ENCODE measurements around the gene SH3BP2.
A peak's percentile ranks its signal among the peaks of the same experiment; 100 is the strongest.

SH3BP2 gene

DNA sequence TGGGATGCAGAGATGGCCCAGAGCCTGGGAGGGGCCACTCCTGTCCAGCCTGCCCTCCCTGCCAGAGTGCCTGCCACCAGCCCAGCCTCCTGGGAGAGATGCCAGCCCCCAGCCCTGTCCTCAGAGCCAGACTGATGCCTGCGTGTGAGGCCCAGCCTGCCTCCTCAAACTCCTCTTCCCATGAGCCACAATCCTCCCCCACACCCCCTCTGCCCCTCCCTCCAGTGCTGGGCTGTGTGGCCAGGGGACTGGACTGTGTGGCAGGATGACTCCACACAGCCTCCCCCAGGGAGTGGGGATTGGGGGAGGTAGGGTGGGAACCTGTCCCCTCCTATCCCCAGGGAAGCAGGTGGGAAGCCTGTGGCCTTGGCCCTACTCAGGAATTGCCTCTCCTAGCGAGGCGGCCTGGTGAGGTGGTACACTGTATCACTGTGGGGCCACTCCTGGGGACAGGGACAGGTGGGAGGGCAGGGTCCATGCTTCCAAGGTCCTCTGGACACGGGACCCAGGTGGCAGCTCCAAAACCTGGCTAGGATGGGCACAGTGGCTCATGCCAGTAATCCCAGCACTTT is 4.3 kb upstream of the SH3BP2 start:
- no peak overlapping the region for H3K4me3 ChIP-seq (ENCODE audit: low read length)
- no peak for DNase-seq (ENCODE audit: low read depth, low spot score)

DNA sequence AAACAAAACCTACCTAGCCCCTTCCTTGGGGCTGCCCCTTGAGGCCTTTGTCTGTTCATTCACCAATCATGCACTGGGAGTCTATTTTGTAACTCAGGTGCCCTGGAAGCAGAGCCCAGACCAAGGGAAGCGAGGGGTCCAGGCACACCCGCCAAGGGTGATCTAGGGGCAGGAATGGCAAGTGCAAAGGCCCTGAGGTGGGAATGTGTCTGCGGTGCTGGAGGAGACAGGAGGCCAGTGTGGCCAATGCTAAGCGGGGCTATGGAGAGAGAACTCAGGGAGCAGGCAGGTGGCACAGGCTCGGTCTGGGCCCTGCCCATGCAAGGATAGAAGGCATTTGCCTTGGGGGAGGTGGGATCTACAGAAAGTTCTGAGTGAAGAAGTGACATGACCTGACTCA is 3.5 kb upstream of the SH3BP2 start:
- DNase-seq (ENCODE audit: low read depth, low spot score): no peak
- no peak overlapping the region for H3K4me3 ChIP-seq (ENCODE audit: low read length)

DNA sequence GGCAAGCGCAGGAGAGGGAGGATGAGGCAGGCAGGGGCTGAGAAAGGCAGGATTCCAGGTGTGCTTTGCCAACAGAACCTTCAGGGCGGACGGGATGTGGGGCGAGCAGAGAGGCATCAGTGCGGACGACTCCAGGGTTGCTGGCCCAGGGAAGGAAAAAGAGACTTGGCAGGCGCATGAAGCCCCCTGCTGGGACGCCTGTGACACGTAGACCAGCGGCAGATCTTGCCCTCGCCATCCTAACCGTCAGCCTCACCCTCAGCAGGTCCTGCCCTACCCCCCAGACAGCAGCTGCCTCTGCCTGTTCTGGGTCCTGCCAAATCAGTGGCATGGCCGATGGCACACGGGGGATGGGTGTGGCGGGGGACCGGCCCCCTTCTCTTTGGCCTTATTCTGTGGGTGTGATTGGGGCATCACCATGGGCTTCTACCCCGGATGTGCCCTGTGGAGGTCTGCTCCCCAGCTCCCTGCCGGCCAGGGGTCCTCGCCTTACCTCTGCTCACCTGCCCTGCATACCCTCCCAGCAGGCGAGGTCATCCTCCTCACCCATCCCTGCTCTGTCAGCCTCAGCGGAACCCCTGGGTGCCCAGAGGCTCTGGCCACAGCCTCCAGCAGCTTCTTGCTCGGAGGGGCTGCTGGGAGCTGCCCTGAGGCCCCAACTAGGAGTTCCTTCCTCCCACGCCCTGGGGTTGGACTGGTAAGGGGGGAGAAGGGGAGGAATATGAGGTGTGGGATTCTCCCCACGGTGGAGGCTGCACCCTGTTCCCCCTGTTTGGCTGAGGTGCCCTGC is 2.9 kb upstream of the SH3BP2 start:
- no peak for DNase-seq (ENCODE audit: low read depth, low spot score)
- no peak overlapping the region for H3K4me3 ChIP-seq (ENCODE audit: low read length)

DNA sequence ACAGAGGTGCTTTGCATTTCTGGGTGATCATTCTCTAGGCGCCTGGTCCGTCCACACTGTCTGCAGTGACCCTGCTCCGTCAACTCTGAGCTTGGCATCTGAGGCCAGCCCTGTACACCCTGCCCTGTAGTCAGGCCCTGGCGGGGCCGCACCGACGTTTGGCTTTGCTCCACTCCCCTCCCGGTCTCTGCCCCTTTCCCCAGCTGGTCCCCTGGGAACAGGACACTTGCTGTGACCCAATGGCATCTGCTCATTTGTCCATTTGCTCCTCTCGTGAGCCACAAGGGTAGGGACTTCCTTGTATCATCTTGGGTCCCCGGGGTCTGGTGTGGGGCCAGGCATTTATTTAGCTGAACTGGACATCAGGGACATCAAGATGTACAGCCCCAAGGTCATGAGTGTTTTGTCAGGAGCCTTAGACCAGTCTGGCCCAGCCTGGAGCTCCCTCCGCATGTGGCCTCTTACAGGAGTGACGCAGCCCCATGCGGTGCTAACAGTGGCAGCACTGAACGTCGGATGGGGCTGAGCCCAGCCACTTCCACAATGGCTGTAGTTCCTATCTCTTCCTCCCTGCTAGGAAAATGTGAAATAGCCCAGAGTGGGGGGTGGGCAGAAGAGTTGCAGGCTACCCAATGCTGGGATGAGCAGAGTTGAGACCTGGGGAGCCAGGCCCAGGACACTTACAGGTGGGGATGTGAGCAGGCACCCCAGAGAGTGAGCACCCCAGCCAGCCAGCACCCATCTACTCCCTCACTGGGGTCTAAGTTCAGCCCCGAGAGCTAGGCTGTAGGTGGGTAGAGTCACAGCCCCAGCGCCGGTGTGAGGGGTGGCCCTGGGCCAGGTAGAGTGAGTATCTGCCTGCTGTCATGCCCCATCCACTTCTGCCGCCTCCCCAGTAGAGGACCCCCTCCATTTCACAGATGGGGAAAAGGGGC is 2.0 kb upstream of the SH3BP2 start:
- DNase-seq (ENCODE audit: low read depth, low spot score): no peak
- H3K4me3 ChIP-seq (ENCODE audit: low read length): no peak overlapping the region

DNA sequence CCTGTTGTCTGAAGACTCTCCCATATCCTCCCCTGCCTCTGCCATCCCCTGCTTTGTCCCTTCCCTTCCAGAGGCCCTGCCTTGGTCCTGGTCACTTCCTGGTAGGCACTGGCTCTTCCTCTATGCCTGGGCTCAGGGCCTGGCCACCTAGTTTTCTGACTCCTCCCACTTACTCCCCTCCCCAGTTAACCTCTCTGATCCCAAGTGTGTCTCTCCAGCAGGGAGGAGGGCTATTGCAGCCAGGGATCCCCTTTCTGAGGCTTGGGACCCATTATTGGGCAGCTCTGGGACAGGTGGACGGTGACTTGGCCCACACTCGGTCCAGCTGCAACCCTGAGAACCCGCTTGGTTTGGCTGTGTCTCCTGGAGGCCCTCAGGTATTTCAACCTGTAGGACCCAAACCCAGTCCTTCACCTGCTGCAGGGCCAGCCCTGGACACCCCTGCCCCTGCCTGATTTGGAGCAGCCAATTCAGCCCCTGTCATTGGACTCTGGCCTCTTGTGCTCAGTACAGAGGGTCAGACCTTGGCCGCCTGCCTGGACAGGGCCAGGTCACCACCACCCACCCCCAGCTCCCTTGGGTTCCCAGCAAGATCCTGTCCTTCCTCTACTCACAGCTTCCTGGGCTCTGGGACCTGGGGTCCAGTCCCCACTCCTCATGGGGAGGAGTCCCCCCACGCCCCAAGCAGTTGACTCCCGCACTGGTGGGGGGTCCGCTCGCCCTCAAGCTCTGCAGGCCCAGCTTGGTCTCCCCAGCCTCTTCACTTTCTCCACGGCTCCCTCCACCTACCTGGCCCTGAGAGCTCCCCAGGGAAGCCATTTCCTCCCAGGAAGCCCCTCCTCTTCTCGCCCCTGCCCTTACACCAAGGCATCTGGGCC is 1.1 kb upstream of the SH3BP2 start:
- H3K4me3 ChIP-seq (ENCODE audit: low read length): no peak overlapping the region

DNA sequence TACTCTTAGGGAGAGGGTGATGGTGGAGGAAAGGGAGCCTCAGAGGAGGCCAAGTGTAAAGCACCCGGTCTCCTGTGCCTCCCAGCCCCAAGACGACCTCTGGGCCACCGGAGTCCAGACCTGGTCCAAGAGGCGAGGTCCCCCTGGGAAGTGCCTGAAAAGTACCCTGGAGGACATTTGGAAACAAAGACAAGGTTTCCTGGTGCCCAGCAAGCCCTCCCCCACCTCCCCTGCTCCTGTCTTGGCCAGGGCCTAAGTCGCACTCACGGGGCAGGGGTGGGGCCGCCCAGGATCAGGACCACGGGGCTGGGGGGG is 532 bp upstream of the SH3BP2 start:
- no peak for DNase-seq (ENCODE audit: low read depth, low spot score)

More for the DNA sequence above, 1.1 kb upstream of the SH3BP2 start:
- no peak for DNase-seq (ENCODE audit: low read depth, low spot score)

DNA sequence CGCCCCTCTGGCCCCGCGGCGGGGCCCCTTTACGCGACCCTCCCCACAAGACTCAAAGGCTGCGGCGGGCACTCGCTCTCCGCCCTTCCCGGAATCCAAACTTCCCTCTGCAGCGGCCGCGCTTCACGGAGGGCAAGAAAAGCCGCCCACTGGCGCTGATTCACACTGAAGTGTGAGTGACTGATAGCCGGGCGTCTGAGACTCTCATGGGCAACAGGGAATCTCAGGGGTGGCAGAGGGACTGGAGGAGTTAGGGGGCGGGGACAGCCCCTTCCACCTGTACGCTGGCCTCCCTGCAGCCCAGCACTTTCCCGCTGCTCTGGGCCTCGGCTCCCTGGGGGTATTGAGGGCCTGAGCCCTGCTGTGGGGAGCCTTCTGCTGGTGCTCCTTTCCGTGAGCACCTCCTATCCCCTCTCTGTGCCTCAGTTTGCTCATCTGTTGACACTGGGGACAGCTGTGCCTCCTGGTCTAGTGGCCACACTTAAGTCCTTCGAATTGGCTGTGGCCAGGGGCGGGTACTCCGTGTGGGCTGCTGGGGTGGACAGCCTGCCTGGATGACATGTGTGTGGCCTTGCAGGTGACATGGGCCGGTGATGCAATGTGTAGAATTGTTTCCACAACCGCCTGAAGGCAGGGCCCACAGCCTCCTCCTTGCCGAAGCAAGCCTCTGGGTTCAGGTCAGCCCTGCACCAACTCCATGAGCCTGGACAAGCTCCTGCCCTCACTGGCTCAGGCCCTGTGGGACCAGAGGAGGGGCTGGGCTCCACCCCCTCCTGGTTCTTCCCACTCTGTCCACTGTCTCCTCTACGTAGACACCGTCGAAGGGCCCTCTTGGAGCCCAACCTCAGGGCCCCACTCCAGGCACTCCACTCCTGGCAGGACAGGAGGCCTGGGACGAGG is 951 bp downstream of the SH3BP2 start:
- DNase-seq (ENCODE audit: low read depth, low spot score): no peak
- no peak overlapping the region for H3K4me3 ChIP-seq (ENCODE audit: low read length)

More for the DNA sequence above, 532 bp upstream of the SH3BP2 start:
- no peak overlapping the region for H3K4me3 ChIP-seq (ENCODE audit: low read length)

DNA sequence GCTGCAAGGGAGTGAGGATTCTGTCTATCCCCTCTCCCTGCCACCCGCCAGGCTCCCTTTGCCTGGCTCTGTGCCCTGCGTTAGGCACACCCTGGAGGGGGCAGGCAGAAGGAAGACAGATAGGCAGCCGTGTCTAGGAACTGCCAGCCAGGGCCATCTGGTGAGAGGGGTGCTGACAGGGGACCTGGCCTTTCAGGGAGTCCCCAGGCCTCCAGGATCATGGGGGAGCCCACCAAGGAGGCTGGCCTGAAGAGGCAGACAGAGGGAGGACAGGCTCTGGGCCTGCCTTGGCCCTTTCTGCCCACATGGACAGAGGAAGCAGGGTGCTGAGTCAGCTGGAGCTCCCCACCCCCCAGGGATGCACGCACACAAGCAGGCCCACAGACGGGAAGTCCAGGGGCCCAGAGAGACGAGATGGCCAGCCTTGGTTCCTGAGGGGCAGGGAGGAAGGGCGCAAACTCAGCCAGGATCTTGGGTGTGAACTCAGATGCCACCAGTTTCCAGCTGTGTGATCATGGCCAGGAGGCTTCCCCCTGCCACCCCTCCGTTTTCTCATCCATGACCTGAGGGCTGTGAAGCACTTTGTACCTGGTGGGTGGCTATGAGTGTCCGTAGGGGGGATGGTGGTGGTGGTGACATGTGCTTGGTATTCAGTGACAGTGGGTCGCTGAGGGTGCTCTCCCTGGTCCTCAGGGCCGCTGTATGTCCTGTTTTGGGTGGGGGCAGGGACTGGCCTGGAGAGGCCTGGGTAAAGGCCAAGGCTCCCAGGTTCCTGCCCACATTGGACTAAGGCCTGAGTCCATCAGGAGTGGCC is 1.8 kb downstream of the SH3BP2 start:
- H3K4me3 ChIP-seq (ENCODE audit: low read length): no peak overlapping the region
- DNase-seq (ENCODE audit: low read depth, low spot score): no peak

DNA sequence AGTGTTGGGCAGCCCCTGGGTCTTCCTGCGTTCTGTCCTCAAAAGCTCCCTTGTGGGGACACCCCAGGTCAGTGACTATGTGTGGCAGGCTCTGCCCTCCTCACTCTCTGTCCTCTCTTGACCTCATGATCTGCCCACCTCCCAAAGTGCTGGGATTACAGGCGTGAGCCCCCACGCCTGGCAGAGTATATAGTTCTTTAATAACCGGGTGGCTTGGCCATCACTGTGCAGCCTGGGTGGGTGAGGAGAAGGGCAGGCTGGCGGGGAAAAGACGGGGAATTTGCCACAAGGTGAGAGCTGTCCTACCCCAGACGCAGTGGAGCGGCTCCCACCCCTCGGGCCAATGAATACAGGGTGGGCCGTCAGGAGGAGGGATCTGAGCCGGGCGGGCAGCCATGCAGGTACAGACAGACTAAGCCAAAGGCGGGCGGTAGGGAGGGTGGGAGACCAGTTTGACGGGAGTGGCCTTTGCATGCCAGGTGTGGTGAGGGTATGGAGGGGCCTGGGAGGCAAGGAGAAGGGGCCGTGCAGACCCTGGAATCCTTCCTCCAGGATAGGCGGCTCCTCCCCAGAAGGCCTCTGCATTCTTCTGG is 2.5 kb downstream of the SH3BP2 start:
- no peak overlapping the region for H3K4me3 ChIP-seq (ENCODE audit: low read length)
- DNase-seq (ENCODE audit: low read depth, low spot score): no peak

DNA sequence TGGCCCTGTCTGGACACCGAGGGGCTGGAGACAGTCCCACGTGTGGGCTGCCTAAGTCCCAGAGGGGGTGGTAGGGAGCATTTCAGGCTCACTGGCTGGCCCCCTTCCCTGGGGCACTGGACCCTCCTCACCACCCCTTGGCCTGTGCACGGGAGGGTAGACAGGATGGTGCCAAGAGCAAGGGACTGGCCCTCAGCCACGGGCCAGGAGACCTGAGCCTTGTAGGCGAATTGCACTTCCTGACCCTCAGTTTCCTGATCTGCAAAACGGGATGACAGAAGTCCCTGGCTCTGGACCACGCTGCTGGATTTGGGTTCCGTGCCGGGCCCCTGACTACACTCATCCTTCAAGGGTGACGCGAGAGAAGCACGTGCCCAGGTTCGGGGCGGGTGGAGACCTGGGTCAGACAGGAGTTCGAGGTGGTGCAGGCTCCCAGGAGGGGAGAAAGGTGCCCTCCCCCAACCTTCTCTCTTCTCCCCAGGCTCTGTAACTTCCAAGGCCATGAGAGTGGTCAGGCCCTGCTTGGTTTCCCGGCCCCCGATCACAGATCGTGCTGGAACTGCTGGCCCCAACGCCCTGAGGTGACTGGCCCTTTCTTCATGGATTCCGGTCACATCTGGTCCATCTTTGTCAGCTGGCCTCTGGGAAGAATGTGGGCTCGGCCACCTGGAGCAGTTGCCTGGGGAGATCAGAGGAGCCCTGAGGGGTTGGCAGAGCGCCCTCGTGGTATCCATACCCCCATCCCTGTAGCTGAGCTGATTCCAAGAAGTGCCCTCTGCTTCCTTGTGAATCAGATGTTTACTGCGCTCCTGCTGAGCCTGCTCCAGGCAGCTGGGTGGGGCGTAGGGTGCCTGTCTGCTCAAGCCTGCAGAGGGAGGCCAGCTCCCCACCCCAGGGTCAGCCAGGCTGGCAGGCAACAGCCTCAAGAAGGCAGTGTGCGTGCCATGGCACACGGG is 3.3 kb downstream of the SH3BP2 start:
- DNase-seq (ENCODE audit: low read depth, low spot score): no peak
- H3K4me3 ChIP-seq (ENCODE audit: low read length): no peak overlapping the region

DNA sequence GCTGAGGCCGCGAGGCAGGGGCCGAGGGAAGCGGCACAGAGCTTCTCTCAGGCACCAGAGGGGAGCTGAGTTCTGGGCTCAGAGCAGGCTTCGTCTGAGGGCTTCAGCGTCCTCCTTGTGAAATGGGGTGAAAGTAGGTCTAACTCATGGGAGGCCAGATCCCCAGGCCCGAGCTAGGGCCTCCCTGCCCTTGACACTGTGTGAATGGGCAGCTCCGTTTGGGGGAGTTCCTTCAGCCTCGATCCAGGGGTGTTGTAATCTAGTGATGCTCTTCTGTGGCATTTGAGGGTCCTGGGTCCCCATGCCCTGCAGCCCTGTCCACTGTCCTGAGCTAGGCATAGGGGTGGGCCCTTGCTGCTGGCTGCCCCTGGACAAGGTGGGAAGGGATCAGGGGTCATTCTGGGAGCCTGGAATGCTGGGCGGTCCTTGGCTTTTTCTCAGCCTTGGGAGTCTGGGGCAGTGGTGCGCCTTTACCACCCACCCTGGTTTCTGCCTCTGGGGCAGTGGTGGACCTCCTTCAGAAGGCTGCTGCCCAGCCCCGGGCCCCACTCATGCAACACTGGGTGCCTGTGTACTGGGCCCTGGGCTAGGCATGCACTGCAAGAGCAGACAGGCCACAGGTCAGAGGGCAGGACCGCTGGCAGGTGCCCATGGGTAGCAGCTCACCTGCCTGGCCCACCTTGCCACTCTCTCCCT is 4.1 kb downstream of the SH3BP2 start:
- DNase-seq (ENCODE audit: low read depth, low spot score): no peak
- no peak overlapping the region for H3K4me3 ChIP-seq (ENCODE audit: low read length)

DNA sequence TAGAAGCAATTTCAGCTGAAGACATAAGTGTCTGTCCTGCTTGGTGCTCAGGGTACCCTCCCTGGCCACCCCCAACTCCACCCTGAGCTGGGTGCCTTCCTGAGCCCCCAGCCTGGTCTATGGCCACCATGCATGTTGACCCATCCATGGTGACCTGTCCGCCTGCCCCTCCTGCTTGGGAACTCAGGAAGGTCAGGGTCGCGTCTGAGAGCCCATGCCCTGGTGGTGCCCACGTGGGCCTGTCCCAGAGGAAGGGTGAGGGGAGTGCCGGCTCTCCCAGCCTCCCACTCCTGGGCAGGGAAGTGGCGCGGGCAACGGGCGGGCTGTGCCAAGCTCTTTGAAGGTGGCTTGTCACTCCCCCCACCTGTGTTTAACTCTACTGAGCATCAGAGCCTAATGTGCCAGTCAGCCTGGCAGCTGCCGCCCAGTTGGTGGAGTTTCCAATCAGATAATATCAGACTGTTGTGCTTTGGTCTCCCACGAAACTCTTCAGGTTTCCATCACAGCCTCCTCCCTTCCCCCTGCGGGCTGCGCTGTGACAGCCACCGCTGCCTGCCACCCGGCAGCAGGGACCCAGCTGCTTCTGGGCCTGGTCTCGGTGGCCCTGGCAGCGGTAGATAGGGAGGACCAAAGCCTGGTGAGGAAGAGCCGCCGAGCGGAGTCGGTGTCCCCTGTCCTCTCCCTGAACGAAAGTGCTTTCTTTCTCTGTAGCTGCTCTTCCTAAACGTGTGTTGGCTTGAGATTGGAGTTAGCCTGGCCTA is 4.8 kb downstream of the SH3BP2 start:
- H3K4me3 ChIP-seq (ENCODE audit: low read length): peak overlapping the region; percentile 43
- peak; percentile 85 for DNase-seq (ENCODE audit: low read depth, low spot score)

DNA sequence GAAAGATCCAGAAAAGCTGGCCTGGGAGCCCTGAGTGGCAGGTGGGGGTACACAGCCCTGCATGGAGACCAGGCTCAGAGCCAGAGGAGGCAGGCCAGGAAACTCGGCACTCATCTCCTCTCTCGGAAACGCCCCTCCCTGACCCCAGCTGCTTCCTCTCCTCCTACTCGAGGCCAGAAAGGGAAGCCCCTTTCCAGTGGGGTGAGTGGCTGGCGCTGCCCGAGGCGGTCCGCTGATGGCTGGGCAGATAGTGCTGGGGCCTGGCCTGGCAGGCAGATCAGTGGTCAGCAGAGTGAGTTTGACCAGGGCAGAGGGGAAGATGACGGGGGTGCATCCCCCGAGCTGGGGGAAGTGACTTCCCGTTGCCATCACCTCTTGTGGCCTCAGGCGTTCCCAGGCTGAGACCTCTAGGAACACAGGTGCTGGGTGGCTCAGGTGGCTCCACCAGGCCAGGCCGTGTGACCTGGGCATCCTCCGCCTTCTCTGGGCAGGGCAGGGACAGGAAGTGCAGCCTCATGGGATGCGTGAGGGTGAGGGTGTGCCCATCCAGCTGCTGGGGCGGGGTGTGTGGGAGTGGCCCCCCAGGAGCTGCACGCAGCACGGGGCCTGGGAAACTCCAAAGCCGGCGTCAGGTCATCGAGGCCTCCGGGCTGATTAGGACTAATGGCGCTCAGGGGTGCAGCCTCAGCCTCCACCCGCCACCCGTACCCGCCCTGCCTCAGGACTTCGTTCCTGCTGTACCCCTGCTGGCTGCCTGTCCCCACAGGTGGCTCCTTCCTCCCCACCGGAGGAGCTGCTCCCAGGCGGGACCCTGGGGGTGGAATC is 5.7 kb downstream of the SH3BP2 start:
- DNase-seq (ENCODE audit: low read depth, low spot score): peak; percentile 49
- H3K4me3 ChIP-seq (ENCODE audit: low read length): peak overlapping the region; percentile 43

All from Jurkat, Clone E6-1 (cell line).